Astrocyte (in vitro differentiated cells and primary cell): ENCODE measurements around the gene TMEM203. TPM values are rescaled to one million over a fixed set of nuclear protein-coding genes. Genes with fewer than 3 reads are reported as not detected.

Source experiments
- DNase-seq: peaks from one replicate; pipeline ENCODE4 v3.0.0-alpha.2; 2010; ENCODE audit warnings: low read depth
- FAIRE-seq: peaks from 2 replicates; lab custom pipeline; 2011; peaks lifted over from hg19 to GRCh38; lab: Jason Lieb, UNC
- H2AFZ ChIP-seq: 2 replicates; pipeline ENCODE4 v1.6.0; 2012; ENCODE audit warnings: low read depth, low read length, inconsistent platforms
- H3K27ac ChIP-seq: 2 replicates; pipeline ENCODE4 v1.5.1; 2011; ENCODE audit warnings: low read depth, low read length, inconsistent platforms
- H3K27me3 ChIP-seq: 2 replicates; pipeline ENCODE4 v1.6.0; 2011; ENCODE audit warnings: low read length, inconsistent platforms; ENCODE audit not compliant: insufficient read depth
- H3K36me3 ChIP-seq: 2 replicates; pipeline ENCODE4 v1.5.1; 2011; ENCODE audit warnings: low read length, inconsistent platforms; ENCODE audit not compliant: insufficient read depth
- H3K4me1 ChIP-seq: 2 replicates; pipeline ENCODE4 v1.5.1; 2011; ENCODE audit warnings: low read length, inconsistent platforms; ENCODE audit not compliant: insufficient read depth
- H3K4me2 ChIP-seq: 2 replicates; pipeline ENCODE4 v1.6.0; 2012; ENCODE audit warnings: low read length, inconsistent platforms
- H3K4me3 ChIP-seq: 2 replicates; pipeline ENCODE4 v1.5.1; 2011; ENCODE audit warnings: low read depth, mild to moderate bottlenecking, low read length, inconsistent platforms; ENCODE audit not compliant: insufficient read depth
- H3K79me2 ChIP-seq: 2 replicates; pipeline ENCODE4 v1.6.0; 2012; ENCODE audit warnings: mild to moderate bottlenecking, low read length, inconsistent platforms; ENCODE audit not compliant: insufficient read depth
- H3K9ac ChIP-seq: 2 replicates; pipeline ENCODE4 v1.6.0; 2012; ENCODE audit warnings: mild to moderate bottlenecking, low read length, inconsistent platforms
- H3K9me3 ChIP-seq: 2 replicates; pipeline ENCODE4 v1.5.1; 2012; ENCODE audit warnings: low read depth, mild to moderate bottlenecking, low read length, inconsistent platforms; ENCODE audit not compliant: insufficient read depth
- H4K20me1 ChIP-seq: 2 replicates; pipeline ENCODE4 v1.6.0; 2012; ENCODE audit warnings: low read length, inconsistent platforms; ENCODE audit not compliant: insufficient read depth
- H3K27ac Mint-ChIP-seq: one replicate; pipeline ENCODE4 v1.8.0; 2021; ENCODE audit warnings: mild to moderate bottlenecking, mixed read lengths; ENCODE audit not compliant: unreplicated experiment
- H3K27me3 Mint-ChIP-seq: one replicate; pipeline ENCODE4 v1.8.0; 2021; ENCODE audit warnings: low read depth, mixed read lengths; ENCODE audit not compliant: unreplicated experiment
- H3K36me3 Mint-ChIP-seq: one replicate; pipeline ENCODE4 v1.8.0; 2021; ENCODE audit warnings: low read depth, mixed read lengths; ENCODE audit not compliant: unreplicated experiment
- H3K4me1 Mint-ChIP-seq: one replicate; pipeline ENCODE4 v1.8.0; 2021; ENCODE audit warnings: low read depth, mixed read lengths; ENCODE audit not compliant: unreplicated experiment
- H3K4me3 Mint-ChIP-seq: one replicate; pipeline ENCODE4 v1.8.0; 2021; ENCODE audit warnings: mild to moderate bottlenecking, moderate library complexity, mixed read lengths; ENCODE audit not compliant: unreplicated experiment
- H3K9me3 Mint-ChIP-seq: one replicate; pipeline ENCODE4 v1.8.0; 2021; ENCODE audit warnings: mild to moderate bottlenecking, mixed read lengths; ENCODE audit not compliant: unreplicated experiment
- CTCF ChIP-seq: IDR thresholded peaks from 2 replicates; pipeline ENCODE4 v1.5.1; 2011; ENCODE audit warnings: low read depth, mild to moderate bottlenecking, inconsistent platforms, low read length, moderate library complexity; ENCODE audit not compliant: insufficient read depth
- EZH2 ChIP-seq: IDR thresholded peaks from 2 replicates; pipeline ENCODE4 v1.6.1; 2012; ENCODE audit warnings: mild to moderate bottlenecking, low read length, inconsistent platforms; ENCODE audit not compliant: insufficient read depth
- total RNA-seq: library from RNA; stranded (reverse); gene quantifications from 2 replicates; pipeline ENCODE4 v1.2.1, GENCODE V29; 2021

TMEM203 gene
- total RNA-seq, 1 donor from 2014 or later: 28.7 TPM

- no peaks in the 10 kb centered on the region for H3K27me3 ChIP-seq
- no peak for DNase-seq
- no peak overlapping the region for H2AFZ ChIP-seq
- no peaks in the 10 kb centered on the region for H4K20me1 ChIP-seq
- H3K79me2 ChIP-seq: no peaks in the 10 kb centered on the region
- no peak for FAIRE-seq
- Mint-ChIP-seq H3K9me3 (no peaks in the 10 kb centered on the region), H3K4me3 (no peak overlapping the region), H3K4me1 (peaks cover 4% of the 10 kb centered on the region), H3K27ac (no peak overlapping the region), H3K36me3 (no peaks in the 10 kb centered on the region), H3K27me3 (no peaks in the 10 kb centered on the region)
- H3K9ac ChIP-seq: no peak overlapping the region
- no peak overlapping the region for H3K4me3 ChIP-seq
- peaks cover 22% of the 10 kb centered on the region for H3K4me1 ChIP-seq
- TF ChIP-seq CTCF: no peak
- no peak for TF ChIP-seq EZH2
- no peaks in the 10 kb centered on the region for H3K36me3 ChIP-seq
- no peak overlapping the region for H3K4me2 ChIP-seq
- H3K27ac ChIP-seq: no peak overlapping the region
- no peaks in the 10 kb centered on the region for H3K9me3 ChIP-seq
Observed at GRCh38 chr9:137225699-137226331, 20.4 kb upstream of the TMEM203 start.

GRCh38 chr9:137224830-137225694, 19.6 kb upstream of the TMEM203 start, which contains the start of gene CYSRT1:
Gene CYSRT1 (plus strand): TSS chr9:137225174. CDS start chr9:137225622, 448 bp downstream.
- H2AFZ ChIP-seq: peak within 1 kb of the TSS; percentile 97
- peak within 1 kb of the TSS; percentile 95 for H3K4me2 ChIP-seq
- no peaks in the 10 kb centered on the region for H4K20me1 ChIP-seq
- H3K9me3 ChIP-seq: no peaks in the 10 kb centered on the region
- Mint-ChIP-seq H3K27me3 (no peaks in the 10 kb centered on the region), H3K4me3 (peak within 1 kb of the TSS; percentile 83), H3K27ac (peak within 1 kb of the TSS; percentile 69), H3K9me3 (no peaks in the 10 kb centered on the region), H3K4me1 (peaks cover 4% of the 10 kb centered on the region), H3K36me3 (no peaks in the 10 kb centered on the region)
- H3K27me3 ChIP-seq: no peaks in the 10 kb centered on the region
- peaks cover 22% of the 10 kb centered on the region for H3K4me1 ChIP-seq
- H3K27ac ChIP-seq: no peak within 1 kb of the TSS
- DNase-seq: no peak
- peak within 1 kb of the TSS; percentile 86 for H3K4me3 ChIP-seq
- no peak for FAIRE-seq
- no peaks in the 10 kb centered on the region for H3K79me2 ChIP-seq
- TF ChIP-seq EZH2 (no peak), CTCF (no peak)
- peak within 1 kb of the TSS; percentile 93 for H3K9ac ChIP-seq
- no peaks in the 10 kb centered on the region for H3K36me3 ChIP-seq
